NCI-H510A (cell line): ENCODE data around the gene TMEM72.

Experiments
- DNase-seq: peaks from one replicate; lab custom pipeline; 2025; lab: John Stamatoyannopoulos, UW

TMEM72 gene

DNA sequence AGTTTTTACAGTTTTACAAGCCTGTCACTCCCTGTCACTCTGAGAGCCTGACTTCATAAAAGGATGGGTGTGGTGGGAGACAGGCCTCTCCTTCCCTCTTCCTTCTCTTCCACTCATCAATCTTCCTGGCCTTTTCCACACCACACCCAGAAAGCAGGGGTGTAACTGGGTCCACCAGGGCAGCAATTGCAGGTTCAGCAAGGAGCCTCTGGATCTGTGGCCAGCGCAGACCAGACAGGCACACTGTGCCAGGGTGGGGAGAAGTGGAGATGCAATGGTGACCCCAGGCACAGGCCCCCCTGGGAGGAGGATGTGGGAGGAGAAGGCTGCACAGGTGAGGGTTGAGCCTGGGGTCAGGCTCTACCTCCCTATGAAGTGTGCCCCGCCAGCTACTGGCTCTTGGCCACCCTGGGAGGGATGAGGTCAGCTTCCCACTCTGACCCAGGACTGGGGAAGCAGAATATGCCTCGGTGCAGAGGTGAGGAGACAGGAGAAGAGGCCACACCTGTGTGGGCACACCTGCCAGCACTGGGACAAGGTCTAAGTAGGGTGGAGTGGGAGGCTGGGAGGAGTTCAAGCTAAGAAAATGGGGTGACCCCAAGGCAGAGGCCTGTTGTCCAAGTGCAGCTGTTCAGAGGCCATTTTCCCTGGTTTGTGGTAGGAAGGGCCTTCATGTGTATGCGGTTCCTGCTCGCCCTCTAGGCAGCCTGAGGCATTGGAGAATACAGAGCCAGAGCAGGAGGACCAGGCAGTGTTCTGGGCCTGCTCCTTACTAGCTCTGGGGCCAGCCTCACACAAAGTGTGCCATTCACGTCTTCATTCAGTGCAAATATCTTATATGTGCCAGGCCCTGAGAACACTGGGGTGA, 20.2 kb upstream of the TMEM72 start:
- no peak for DNase-seq

- no peak for DNase-seq
Observed at GRCh38 chr10:44891721-44892120, 19.4 kb upstream of the TMEM72 start.

- DNase-seq: no peak
Observed at GRCh38 chr10:44893604-44894468, 17.3 kb upstream of the TMEM72 start.

DNA sequence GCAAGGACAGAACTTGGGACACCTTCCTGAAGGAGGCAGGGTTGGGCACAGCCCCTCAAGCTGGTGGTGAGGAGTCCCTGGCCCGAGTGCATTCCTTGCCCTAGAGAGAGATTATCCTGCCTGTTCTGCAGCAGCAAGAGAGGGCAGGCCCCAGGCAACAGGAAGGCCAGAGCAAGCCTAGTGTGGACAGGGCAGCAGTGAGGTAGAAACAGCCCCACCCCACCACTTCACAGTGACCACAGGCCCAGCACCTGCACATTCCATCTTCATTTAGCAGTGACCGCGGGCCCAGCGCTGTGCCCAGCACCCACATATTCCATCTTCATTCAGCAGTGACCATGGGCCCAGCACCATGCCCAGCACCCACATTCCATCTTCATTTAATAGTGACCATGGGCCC, 16.4 kb upstream of the TMEM72 start:
- no peak for DNase-seq

- no peak for DNase-seq
Observed at GRCh38 chr10:44895280-44895679, 15.9 kb upstream of the TMEM72 start.

GRCh38 chr10:44897049-44897448, 14.1 kb upstream of the TMEM72 start:
- DNase-seq: no peak

- DNase-seq: no peak
Observed at GRCh38 chr10:44898665-44899064, 12.5 kb upstream of the TMEM72 start.

- DNase-seq: no peak
Observed at GRCh38 chr10:44899450-44900080, 11.6 kb upstream of the TMEM72 start.

GRCh38 chr10:44902941-44903545, 8.1 kb upstream of the TMEM72 start:
- DNase-seq: no peak

- no peak for DNase-seq
Observed at GRCh38 chr10:44906486-44906885, 4.7 kb upstream of the TMEM72 start.

- no peak for DNase-seq
Observed at GRCh38 chr10:44907556-44907955, 3.6 kb upstream of the TMEM72 start.

DNA sequence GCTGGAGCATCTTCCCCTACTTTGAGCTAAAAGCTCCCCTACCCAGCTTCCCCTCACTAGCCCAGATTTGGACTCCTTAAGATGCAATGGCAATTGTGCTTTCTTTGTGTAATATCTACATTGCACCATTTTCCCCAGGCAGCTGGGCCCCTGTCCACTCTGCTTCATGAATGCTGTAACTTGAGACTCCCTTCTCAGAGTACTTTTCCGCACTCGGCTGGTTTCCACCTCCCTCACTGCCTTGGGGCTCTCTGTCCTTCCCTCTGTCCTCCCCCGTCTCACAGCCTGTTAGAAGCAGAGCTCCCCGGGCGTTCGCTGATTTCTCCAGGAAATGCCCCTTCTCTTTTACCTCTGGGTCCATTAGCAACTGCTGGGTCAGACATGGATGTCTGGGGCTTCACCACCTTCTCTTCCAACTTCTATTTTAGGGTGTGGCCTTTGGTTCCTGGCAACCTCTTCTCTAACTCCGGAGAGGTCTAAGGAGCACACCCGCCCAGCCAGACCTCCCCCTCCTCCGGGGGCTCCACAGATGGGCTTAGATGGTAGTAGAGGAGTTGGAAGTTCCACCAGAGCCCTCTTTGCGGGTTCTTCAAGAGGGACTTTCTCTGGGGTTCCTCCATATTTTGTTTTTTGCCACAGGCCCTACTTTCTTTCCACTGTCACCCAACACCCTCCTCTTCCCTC, 2.9 kb upstream of the TMEM72 start:
- peak; percentile 57 for DNase-seq

GRCh38 chr10:44908936-44909630, 2.1 kb upstream of the TMEM72 start:
- DNase-seq: peak; percentile 18

GRCh38 chr10:44909910-44910309, 1.2 kb upstream of the TMEM72 start:
- no peak for DNase-seq

DNA sequence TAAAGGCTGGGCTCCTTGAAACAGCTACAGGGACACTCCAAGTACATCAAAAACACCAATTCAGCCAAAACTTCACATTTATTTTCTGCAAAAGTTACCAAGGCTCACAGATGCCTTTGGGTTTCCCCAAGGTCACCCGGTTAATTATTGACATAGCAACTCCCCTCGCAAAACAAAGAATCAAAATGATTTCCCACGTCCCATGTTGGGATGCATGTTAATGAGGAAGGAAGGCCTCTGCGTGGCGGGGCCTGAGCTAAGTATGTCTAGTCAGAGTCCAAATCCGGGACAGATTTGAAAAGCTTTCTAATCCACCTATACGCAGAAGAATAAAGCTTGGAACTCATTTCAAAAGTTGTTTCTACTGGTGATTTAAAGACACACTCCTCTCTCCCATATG, 535 bp upstream of the TMEM72 start:
- DNase-seq: no peak

GRCh38 chr10:44911951-44912350, 814 bp downstream of the TMEM72 start:
- DNase-seq: no peak

DNA sequence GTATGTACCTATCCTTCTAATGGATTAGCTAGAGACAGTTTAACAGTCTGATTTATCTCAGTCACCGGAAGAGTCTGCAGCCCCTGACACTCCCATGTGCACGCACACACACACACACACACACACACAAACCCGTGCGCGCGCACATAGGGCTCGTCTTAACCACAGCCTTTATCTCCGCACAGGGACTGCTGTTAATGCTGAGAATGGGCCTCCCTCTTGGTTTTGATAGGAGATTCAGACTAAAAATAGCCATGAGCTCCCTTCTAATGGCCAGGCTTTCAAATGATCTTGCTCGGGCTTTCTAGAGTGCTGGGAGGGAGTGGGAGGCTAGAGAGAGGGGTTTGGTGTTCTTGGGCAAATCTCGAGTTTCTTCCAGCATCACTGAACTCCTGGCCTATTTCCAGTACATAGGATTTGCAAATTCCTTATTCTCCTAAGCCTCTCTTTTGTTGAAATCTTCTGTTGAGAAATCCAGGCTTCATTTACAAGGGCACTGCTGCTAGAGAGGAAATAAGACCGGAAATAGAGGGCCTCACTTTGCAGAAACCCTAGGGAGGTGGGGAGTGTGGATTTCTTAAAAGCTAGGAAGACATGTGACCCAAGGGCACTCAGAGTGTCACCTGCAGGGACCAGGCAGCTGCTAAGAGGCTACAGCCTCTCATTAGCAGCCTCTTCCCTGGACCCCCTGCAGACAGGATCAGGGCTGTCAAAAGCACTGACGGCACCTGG, 2.4 kb downstream of the TMEM72 start:
- peak; percentile 40 for DNase-seq

- DNase-seq: no peak
Observed at GRCh38 chr10:44914891-44915290, 3.8 kb downstream of the TMEM72 start.

GRCh38 chr10:44916429-44916828, 5.3 kb downstream of the TMEM72 start:
- no peak for DNase-seq

DNA sequence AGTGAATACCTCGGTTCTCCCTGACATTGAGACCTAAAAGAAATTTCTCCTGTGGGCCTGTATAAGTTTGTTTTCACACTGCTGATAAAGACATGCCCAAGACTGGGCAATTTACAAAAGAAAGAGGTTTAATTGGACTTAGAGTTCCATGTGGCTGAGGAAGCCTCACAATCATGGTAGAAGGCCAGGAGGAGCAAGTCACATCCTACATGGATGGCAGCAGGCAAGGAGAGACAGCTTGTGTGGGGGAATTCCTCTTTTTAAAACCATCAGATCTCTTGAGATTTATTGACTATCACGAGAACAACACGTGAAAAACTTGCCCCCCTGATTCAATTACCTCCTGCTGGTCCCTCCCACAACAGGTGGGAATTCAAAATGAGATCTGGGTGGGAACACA, 6.7 kb downstream of the TMEM72 start:
- no peak for DNase-seq
